Loucy (cell line): Measurements from ENCODE around the gene NINL.

Experiments
- EZH2phosphoT487 ChIP-seq: fragments of 200-600 bp; IDR thresholded peaks from 2 replicates; pipeline ENCODE4 v1.6.1; 2018; ENCODE audit warnings: antibody characterized with exemption, mild to moderate bottlenecking, moderate library complexity, borderline replicate concordance
- TF ChIP-seq, protein P1 (sequence below): fragments of 200-600 bp; sonication (generic); conservative IDR thresholded peaks from 2 replicates; pipeline ENCODE4 v1.5.1; 2014; ENCODE audit warnings: mild to moderate bottlenecking, antibody characterized with exemption, low read length

DNA sequence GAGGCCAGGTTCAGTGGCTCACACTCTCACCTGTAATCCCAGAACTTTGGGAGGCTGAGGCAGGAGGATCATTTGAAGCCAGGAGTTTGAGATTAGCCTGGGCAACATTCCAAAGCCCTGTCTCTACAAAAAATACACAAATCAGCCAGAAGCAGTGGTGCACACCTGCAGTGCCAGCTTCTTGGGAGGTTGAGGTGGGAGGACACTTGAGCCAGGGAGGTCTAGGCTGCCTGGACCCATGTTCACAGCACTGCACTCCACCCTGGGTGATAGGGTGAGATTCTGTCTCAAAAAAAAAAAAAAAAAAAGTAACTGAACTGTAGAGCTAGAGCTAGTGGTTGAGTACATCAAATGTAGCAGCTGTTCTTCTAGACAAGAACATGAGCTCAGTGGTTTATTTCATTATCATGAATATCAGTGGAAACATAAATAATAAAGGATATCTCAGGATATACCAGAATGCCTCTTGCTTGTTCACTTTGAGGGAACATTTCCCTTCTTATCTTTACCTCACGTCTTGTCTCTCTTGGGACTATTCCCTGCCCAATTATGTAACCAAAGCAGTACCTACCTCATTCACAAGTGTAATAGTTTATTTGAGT lies 20.9 kb upstream of the NINL start:
- TF ChIP-seq, protein P1, sequence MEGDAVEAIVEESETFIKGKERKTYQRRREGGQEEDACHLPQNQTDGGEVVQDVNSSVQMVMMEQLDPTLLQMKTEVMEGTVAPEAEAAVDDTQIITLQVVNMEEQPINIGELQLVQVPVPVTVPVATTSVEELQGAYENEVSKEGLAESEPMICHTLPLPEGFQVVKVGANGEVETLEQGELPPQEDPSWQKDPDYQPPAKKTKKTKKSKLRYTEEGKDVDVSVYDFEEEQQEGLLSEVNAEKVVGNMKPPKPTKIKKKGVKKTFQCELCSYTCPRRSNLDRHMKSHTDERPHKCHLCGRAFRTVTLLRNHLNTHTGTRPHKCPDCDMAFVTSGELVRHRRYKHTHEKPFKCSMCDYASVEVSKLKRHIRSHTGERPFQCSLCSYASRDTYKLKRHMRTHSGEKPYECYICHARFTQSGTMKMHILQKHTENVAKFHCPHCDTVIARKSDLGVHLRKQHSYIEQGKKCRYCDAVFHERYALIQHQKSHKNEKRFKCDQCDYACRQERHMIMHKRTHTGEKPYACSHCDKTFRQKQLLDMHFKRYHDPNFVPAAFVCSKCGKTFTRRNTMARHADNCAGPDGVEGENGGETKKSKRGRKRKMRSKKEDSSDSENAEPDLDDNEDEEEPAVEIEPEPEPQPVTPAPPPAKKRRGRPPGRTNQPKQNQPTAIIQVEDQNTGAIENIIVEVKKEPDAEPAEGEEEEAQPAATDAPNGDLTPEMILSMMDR = no peak
- TF ChIP-seq EZH2phosphoT487 = no peak
